Activated CD4-positive, alpha-beta T cell treated with anti-CD3 and anti-CD28 coated beads, Interleukin-2, amount 10 ng/mL, durations not matched to agents 7 days and 5 days (primary cell): ENCODE data around the gene KIF16B. TPM values are rescaled to one million over a fixed set of nuclear protein-coding genes. Genes with fewer than 3 reads are reported as not detected.
"Not testable (repeated sequence)": the region's sequence is repeated elsewhere in the genome, so short reads cannot be mapped to it uniquely, and the experiment has no call there.

Source experiments
- CTCF ChIA-PET: fragments of 350-600 bp; sonication (Branson Sonifier 250); formaldehyde crosslinking; loops from one replicate; lab custom pipeline; 2021; ENCODE audit warnings: antibody characterized with exemption; lab: Charles Lee
- POLR2A ChIA-PET: fragments of 350-600 bp; sonication (Branson Sonifier 250); formaldehyde crosslinking; loops from one replicate; lab custom pipeline; 2021; ENCODE audit warnings: antibody characterized with exemption; lab: Charles Lee
- DNase-seq: peaks from one replicate; pipeline ENCODE4 v3.0.0-alpha.2; 2020
- H3K27ac Mint-ChIP-seq: one replicate; pipeline ENCODE4 v1.8.0; 2021; ENCODE audit warnings: mild to moderate bottlenecking, moderate library complexity, mixed read lengths
- H3K27me3 Mint-ChIP-seq: one replicate; pipeline ENCODE4 v1.8.0; 2021; ENCODE audit warnings: mixed read lengths
- H3K36me3 Mint-ChIP-seq: one replicate; pipeline ENCODE4 v1.8.0; 2021; ENCODE audit warnings: low read depth, mixed read lengths
- H3K4me1 Mint-ChIP-seq: one replicate; pipeline ENCODE4 v1.8.0; 2021; ENCODE audit warnings: mixed read lengths
- H3K4me3 Mint-ChIP-seq: one replicate; pipeline ENCODE4 v1.8.0; 2021; ENCODE audit warnings: mild to moderate bottlenecking, moderate library complexity, mixed read lengths
- H3K9me3 Mint-ChIP-seq: one replicate; pipeline ENCODE4 v1.8.0; 2021; ENCODE audit warnings: mixed read lengths
- total RNA-seq, 2 experiments: library from RNA; stranded (reverse); gene quantifications; one replicate each; pipeline ENCODE4 v1.2.3, GENCODE V29; 2021

The KIF16B gene
- total RNA-seq, 2 experiments from 2014 or later, result 9.4 to 10.3 TPM

DNA sequence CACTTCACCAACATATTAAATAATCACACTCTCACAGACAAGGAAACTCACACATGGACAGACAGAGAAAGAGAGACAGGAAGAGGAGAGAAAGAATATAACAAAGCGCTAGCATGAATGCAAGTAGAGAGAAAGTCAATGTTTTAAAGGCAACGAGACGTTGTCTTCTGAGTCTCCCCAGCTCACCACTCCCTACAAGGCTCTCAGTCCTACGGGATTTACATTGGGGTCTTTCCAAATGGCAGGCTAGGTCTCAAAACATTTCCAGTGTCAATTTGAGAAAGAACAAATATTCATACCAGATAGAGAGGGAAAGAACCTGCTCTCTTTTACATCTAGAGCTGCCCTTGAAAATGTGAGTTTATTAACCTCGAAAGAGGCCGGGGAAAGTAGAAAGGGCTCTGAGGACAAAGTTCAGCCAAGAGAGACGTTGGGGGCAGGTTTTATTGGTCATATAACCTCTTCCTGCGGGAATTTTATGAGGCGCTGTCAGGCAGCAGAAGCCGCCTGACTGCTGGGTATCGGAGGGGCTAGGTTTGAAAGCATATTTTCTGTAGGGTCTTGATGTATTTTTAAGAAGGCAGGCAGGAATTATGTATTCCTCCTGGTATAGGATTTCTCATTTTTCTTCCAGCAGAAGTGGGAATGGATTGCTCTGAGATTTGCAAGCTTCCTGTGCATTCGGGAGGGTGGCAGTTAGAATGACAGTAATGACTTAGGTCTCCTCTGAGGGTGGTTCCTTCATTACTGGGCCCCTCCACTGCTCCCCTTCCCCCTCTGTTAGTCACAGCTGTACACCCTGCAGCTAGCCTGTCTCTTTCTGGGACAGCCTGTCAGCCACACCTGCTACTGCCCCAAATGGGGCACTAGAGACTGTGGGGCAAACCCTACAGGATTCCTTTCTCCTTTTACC lies 34.4 kb upstream of the KIF16B start:
- ChIA-PET CTCF (no interaction called here), POLR2A (no interaction called here)
- no peaks in the 10 kb centered on the region for H3K9me3 Mint-ChIP-seq
- no peak for DNase-seq
- H3K36me3 Mint-ChIP-seq, result no peaks in the 10 kb centered on the region
- no peak overlapping the region for H3K27ac Mint-ChIP-seq
- no peaks in the 10 kb centered on the region for H3K27me3 Mint-ChIP-seq
- no peaks in the 10 kb centered on the region for H3K4me1 Mint-ChIP-seq
- no peak overlapping the region for H3K4me3 Mint-ChIP-seq

DNA sequence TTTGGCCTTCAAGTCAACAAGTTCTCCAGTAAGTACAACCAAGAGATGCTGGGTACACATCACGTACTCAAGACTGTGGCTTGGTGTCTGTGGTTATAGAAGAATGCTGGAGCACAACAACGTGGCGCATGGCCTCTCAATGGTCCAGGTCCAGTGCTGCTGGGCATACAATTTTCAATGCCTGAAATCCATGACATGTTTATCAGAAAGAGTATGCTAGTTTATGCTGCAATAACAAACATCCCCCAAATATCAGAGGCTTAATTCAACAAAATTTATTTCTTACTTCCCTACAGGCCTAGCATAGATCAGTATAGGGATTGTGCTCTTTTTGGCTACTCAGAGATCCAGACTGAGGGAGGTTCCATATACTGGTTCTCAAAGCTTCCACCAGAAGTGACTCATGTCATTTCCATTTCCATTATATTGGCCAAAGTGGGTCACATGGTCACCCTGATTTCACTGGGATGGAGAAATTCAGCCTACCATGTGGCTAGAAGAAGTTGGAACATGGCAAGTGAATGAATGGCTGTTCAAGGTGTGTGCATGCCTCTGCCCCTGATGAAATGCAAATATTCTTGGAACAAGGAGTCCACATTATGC lies 33.3 kb upstream of the KIF16B start:
- no peak overlapping the region for H3K27ac Mint-ChIP-seq
- H3K4me3 Mint-ChIP-seq, result no peak overlapping the region
- POLR2A ChIA-PET, result no interaction called here
- no peak for DNase-seq
- H3K36me3 Mint-ChIP-seq, result no peaks in the 10 kb centered on the region
- H3K27me3 Mint-ChIP-seq, result peaks cover 2% of the 10 kb centered on the region
- CTCF ChIA-PET, result no interaction called here
- H3K4me1 Mint-ChIP-seq, result no peaks in the 10 kb centered on the region
- H3K9me3 Mint-ChIP-seq, result no peaks in the 10 kb centered on the region

DNA sequence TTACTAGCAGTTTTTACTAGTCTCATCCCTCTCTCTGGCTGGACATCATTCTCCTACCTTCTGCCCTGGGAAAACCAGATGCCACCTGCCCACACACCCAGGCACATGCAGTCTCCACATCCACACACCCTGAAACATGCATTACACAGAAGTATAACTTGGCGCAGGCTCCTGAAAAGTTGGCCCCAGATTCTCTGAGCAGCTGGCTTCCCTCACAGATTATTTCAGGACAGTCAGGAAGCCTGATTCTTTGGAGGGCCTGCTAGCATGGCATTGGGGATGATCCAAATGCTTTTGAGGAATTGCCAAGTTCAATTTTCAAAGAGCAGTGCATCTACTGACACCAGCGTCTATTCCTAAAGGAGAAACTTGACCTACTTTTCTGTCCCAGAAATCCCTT lies 27.8 kb upstream of the KIF16B start:
- POLR2A ChIA-PET, result no interaction called here
- Mint-ChIP-seq H3K27ac (no peak overlapping the region), H3K4me3 (no peak overlapping the region)

DNA sequence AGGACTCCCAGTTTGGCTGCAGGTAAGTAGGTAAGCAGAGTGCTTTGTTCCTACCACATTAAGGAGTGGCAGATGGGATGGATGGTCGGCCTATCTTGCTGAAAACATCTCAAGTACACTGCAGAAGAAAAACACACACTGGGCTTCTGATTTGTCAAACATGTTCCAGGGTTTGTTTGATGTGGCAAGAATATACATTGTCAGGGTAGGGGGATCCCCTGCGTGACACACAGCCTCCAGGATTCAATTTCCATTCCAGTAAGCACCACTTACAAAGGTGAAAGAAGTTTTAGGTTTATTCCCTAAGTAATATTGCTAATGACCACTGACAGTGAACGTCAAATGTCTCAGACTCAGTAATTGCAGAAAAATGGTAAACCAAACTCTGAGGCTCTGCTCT lies 26.0 kb upstream of the KIF16B start:
- CTCF ChIA-PET, result no interaction called here
- Mint-ChIP-seq H3K4me1 (peaks cover 5% of the 10 kb centered on the region), H3K27me3 (peaks cover 11% of the 10 kb centered on the region), H3K9me3 (no peaks in the 10 kb centered on the region), H3K36me3 (no peaks in the 10 kb centered on the region), H3K27ac (no peak overlapping the region), H3K4me3 (no peak overlapping the region)
- POLR2A ChIA-PET, result no interaction called here
- DNase-seq, result no peak

More for the DNA sequence above, 27.8 kb upstream of the KIF16B start:
- Mint-ChIP-seq H3K4me1 (peaks cover 5% of the 10 kb centered on the region), H3K9me3 (no peaks in the 10 kb centered on the region), H3K36me3 (no peaks in the 10 kb centered on the region), H3K27me3 (peaks cover 6% of the 10 kb centered on the region)
- no peak for DNase-seq
- CTCF ChIA-PET, result no interaction called here

DNA sequence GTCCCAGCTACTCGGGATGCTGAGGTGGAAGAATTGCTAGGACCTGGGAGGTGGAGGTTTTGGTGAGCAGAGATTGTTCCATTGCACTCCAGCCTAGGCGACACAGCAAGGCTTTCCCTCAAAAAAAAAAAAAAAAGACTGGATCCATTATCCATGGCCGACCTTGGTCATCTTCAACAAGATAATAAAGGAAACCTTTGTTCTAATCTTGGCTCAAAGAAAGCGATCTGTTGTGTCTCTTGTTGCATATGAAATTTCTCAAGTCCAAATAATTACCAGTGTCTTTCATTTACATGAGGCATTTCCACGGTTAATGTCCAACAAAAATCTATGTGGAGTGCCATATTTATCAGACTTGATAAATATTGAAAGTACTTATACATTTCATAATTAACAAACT lies 23.7 kb upstream of the KIF16B start:
- Mint-ChIP-seq H3K9me3 (no peaks in the 10 kb centered on the region), H3K27ac (no peak overlapping the region), H3K27me3 (peaks cover 28% of the 10 kb centered on the region), H3K36me3 (no peaks in the 10 kb centered on the region), H3K4me3 (no peak overlapping the region), H3K4me1 (peaks cover 5% of the 10 kb centered on the region)
- no peak for DNase-seq
- ChIA-PET POLR2A (no interaction called here), CTCF (interaction anchor here (0.6 kb wide), 1 partner anchor 1301 kb away, joined by 3 read pairs; no protein-coding TSS in a partner anchor)

DNA sequence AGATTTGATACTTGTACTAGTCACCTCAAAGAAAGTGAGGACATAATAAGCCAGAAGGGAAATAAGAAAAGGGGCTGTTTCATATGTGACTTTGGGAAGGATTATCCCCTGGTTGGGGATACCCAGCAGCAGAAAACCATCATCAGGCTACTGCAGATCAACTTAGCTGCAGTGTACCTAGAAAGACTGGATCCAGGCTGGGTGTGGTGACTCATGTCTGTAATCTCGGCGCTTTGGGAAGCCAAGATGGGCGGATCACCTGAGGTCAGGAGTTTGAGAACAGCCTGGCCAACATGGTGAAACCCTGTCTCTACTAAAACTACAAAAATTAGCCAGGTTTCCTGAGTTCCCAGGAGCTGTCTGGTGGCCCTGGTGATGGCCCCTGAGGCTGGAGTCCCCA lies 23.2 kb upstream of the KIF16B start:
- H3K9me3 Mint-ChIP-seq, H3K36me3 Mint-ChIP-seq, CTCF ChIA-PET, DNase-seq, POLR2A ChIA-PET, H3K4me1 Mint-ChIP-seq, H3K4me3 Mint-ChIP-seq, H3K27ac Mint-ChIP-seq: not testable (repeated sequence)
- H3K27me3 Mint-ChIP-seq, result peaks cover 29% of the 10 kb centered on the region

DNA sequence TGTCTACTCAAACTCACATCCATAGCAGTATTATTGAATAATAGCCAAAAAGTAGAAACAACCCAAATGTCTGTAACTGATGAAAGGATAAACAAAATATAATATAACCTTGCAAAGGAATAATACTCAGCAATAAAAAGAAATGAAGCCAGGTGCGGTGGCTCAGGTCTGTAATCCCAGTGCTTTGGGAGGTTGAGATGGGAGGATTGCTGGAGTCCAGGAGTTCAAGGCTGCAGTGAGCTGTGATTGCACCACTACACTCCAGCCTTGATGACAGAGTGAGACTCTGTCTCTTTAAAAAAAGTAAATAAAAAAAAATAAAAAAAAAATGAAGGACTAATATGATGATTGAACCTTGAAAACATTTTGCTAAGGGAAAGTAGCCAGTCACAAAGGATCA lies 22.1 kb upstream of the KIF16B start:
- no peak for DNase-seq
- Mint-ChIP-seq H3K27me3 (peaks cover 30% of the 10 kb centered on the region), H3K9me3 (no peaks in the 10 kb centered on the region), H3K27ac (no peak overlapping the region), H3K36me3 (no peaks in the 10 kb centered on the region), H3K4me3 (no peak overlapping the region), H3K4me1 (peaks cover 5% of the 10 kb centered on the region)
- CTCF ChIA-PET, result no interaction called here
- POLR2A ChIA-PET, result no interaction called here

DNA sequence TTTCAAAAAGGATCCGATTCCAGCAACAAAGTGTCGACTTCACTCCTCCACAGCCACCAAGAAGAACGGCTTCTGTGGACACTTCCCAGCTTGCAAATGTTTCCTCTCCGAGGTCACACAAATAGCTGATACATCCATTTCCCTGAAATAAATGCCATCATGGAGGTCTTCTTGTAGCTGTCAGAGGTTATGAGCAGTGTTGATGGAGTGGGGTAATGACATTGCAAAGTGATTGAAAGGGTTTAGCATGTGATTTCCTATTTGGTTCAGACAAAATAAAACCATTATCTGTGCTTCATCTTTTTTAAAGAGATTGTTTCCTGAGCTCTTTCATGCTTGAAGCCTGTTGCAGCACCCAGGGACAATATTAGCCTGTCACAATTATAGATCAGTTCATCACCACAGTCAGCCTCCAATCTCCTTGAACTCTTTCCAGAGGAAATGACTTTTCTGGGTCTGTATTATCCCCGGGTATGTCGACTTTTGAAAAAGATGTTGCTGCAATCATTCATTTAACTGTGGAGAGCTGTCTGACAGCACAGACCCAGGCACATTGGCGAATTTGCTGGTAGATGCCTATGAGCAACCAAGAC lies 16.9 kb upstream of the KIF16B start:
- no peak for DNase-seq
- Mint-ChIP-seq H3K36me3 (no peaks in the 10 kb centered on the region), H3K9me3 (no peaks in the 10 kb centered on the region), H3K4me1 (no peaks in the 10 kb centered on the region), H3K4me3 (no peak overlapping the region), H3K27me3 (peaks cover 29% of the 10 kb centered on the region), H3K27ac (no peak overlapping the region)
- CTCF ChIA-PET, result no interaction called here
- POLR2A ChIA-PET, result no interaction called here

DNA sequence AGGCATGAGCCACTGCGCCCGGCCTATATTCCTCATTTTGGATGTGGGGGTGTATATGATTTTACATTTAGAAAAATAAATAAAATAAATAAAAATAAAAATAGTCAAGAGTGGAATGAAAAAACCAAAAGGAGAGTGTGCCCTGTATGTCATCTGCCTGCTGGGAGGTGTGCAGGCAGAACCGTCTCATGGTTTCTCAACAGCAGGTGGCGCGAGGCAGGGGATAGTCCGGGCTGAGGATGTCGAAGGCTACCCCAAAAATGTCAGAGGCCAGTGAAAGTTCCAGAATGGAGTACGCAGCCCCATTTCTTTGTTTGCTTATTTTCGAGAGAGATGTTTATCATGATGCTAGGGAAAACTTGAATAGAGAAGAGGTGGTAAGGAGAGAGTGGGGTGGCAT lies 16.4 kb upstream of the KIF16B start:
- Mint-ChIP-seq H3K4me1 (no peaks in the 10 kb centered on the region), H3K9me3 (no peaks in the 10 kb centered on the region), H3K36me3 (no peaks in the 10 kb centered on the region), H3K27ac (no peak overlapping the region), H3K27me3 (peaks cover 29% of the 10 kb centered on the region), H3K4me3 (no peak overlapping the region)
- no peak for DNase-seq
- ChIA-PET POLR2A (no interaction called here), CTCF (no interaction called here)

DNA sequence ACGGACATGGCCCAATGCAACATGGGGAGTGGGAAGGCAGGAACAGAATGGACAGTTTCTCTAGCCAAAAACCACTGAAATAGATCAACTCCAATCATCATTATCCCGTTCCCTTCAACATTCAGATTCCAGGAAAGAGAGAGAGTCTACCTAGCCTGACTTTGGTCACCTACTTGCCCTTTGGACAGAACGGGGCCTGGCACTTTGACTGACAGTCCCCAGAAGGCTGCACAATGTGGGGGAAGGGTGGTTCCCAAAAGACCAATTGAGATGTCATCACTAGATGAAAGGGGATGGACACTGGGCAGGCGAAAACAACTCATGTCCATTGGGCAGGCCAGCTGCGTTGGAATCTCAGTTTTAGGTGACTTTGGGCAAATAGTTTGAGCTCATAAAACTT lies 15.0 kb upstream of the KIF16B start:
- Mint-ChIP-seq H3K36me3 (no peaks in the 10 kb centered on the region), H3K4me1 (no peaks in the 10 kb centered on the region), H3K9me3 (no peaks in the 10 kb centered on the region), H3K27me3 (peaks cover 27% of the 10 kb centered on the region), H3K4me3 (no peak overlapping the region), H3K27ac (no peak overlapping the region)
- ChIA-PET POLR2A (no interaction called here), CTCF (no interaction called here)
- no peak for DNase-seq

DNA sequence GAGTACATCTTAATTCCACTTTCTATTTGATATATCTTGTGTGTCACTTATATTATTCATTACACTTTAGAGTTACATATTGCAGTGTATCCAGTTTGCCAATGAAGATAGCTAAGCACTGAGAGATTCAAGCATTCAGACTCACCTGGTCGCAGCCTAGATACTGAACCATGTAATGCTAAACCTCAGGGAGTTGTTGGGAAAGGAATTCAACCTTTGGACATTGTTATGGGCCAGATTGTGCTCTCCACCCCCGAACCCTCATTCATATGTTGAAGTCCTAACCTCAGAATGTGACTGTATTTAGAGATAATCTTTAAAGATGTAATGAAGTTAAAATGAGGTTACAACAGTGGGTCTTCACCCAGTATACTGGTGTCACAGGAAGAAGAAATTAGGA lies 13.8 kb upstream of the KIF16B start:
- H3K9me3 Mint-ChIP-seq, result no peaks in the 10 kb centered on the region
- CTCF ChIA-PET, result no interaction called here
- no peaks in the 10 kb centered on the region for H3K4me1 Mint-ChIP-seq
- POLR2A ChIA-PET, result no interaction called here
- H3K36me3 Mint-ChIP-seq, result no peaks in the 10 kb centered on the region
- no peak overlapping the region for H3K27ac Mint-ChIP-seq
- H3K27me3 Mint-ChIP-seq, result peaks cover 26% of the 10 kb centered on the region
- no peak for DNase-seq
- no peak overlapping the region for H3K4me3 Mint-ChIP-seq

DNA sequence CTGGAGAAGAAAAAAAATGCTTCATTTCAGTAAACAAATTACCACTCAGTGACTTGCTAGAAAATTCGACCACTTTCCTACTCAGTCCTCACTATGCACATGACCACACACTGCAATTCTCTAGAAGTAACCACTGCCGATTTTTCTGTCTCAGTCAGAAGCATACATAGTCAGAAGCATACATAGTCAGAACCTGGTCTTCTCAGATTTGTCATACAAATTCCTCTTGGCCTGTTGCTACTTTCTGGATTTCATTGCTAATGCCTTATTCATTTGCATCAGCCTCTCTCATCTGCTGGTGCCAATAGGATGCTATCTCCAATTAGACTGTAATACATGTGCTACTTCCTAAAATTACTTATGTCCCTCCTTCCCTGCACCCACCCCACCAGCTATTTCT lies 10.2 kb upstream of the KIF16B start:
- no peak for DNase-seq
- no peaks in the 10 kb centered on the region for H3K9me3 Mint-ChIP-seq
- H3K36me3 Mint-ChIP-seq, result no peaks in the 10 kb centered on the region
- peaks cover 19% of the 10 kb centered on the region for H3K27me3 Mint-ChIP-seq
- no peak overlapping the region for H3K27ac Mint-ChIP-seq
- H3K4me1 Mint-ChIP-seq, result no peaks in the 10 kb centered on the region
- CTCF ChIA-PET, result no interaction called here
- no peak overlapping the region for H3K4me3 Mint-ChIP-seq
- POLR2A ChIA-PET, result no interaction called here

DNA sequence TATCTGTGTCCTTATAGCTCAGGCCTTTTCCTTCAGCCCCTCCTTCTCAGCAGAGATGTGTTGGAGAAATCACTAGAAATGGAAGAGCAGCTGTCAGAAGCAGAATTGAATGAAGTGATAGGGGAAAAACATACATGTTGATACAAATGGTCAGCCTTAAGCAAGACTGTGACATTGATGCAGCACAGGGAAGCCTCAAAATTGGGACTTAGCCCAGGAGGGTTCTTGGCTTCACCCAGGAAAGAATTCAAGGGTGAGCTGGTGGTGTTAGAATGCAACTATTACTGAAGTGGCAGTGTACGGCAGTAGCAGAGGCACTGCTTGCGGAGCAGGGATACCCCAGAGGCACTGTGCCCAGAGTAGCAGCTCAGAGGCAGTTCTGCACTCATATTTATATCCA lies 8.0 kb upstream of the KIF16B start:
- no peak for DNase-seq
- POLR2A ChIA-PET, result no interaction called here
- CTCF ChIA-PET, result no interaction called here
- no peaks in the 10 kb centered on the region for H3K36me3 Mint-ChIP-seq
- H3K27ac Mint-ChIP-seq, result no peak overlapping the region
- no peaks in the 10 kb centered on the region for H3K4me1 Mint-ChIP-seq
- H3K4me3 Mint-ChIP-seq, result no peak overlapping the region
- H3K9me3 Mint-ChIP-seq, result no peaks in the 10 kb centered on the region
- peaks cover 15% of the 10 kb centered on the region for H3K27me3 Mint-ChIP-seq
